NT2/D1 (cell line): ENCODE results near the gene TMEM203.

Experiments
- SUZ12 ChIP-seq: IDR thresholded peaks from 2 replicates; pipeline ENCODE4 v1.6.1; 2011; ENCODE audit not compliant: insufficient read length, insufficient read depth; ENCODE audit errors: extremely low read depth
- YY1 ChIP-seq: IDR thresholded peaks from 2 replicates; pipeline ENCODE4 v1.6.1; 2011; ENCODE audit not compliant: insufficient read length, insufficient read depth
- ZNF274 ChIP-seq: IDR thresholded peaks from 2 replicates; pipeline ENCODE4 v1.6.1; 2011; ENCODE audit warnings: mild to moderate bottlenecking, low read depth, low read length

DNA sequence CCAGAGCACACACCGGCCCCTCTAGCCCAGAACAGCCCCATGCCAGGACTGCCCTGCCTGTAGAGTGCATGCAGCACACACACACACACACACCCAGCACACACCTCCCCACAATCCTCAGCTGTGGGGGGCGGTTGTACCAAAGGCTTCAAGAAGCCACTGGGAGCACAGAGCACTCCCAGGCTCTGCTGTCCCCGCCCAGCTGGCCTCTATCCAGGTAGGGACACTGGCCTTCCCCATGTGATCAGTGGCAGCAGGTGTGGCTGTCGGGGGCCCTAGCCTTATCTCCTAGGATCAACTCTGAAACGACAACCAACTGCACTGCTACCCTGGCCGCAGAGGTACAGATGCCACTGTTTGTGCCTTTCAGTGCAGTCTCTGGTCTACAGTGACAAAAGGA is 19.1 kb downstream of the TMEM203 start:
- TF ChIP-seq SUZ12 (no peak), ZNF274 (no peak), YY1 (no peak)
